HEK293 (cell line): ENCODE data around the gene CDK5R1.
A peak's percentile ranks its signal among the peaks of the same experiment; 100 is the strongest.

ENCODE experiments used
- CTCF ChIA-PET: fragments of 350-600 bp; formaldehyde crosslinking; extraction: SDS; loops from one replicate; lab custom pipeline; 2021; ENCODE audit warnings: antibody characterized with exemption; lab: Yijun Ruan, JAX
- POLR2A ChIA-PET: fragments of 300-600 bp; formaldehyde crosslinking; extraction: SDS; loops from one replicate; lab custom pipeline; 2020; ENCODE audit warnings: antibody characterized with exemption, inconsistent platforms; lab: Yijun Ruan, JAX
- H3K27ac ChIP-seq: fragments of 200-500 bp; sonication (Bioruptor generic); 2 replicates; pipeline ENCODE4 v1.5.1; 2014; ENCODE audit warnings: low read depth, low read length, control low read depth, inconsistent platforms; ENCODE audit errors: extremely low read depth
- H3K36me3 ChIP-seq, 2 experiments: fragments of 200-500 bp in 1 of 2; sonication (Bioruptor generic) in 1 of 2; 1 replicate in 1 of 2; 2 replicates in 1 of 2; pipeline ENCODE4 v1.5.1; 2014 to 2017; ENCODE audit warnings: inconsistent platforms in 2 of 2, low read length in 2 of 2; ENCODE audit not compliant: control insufficient read depth in 2 of 2, insufficient read depth in 1 of 2
- H3K4me1 ChIP-seq: fragments of 200-500 bp; sonication (Bioruptor generic); 2 replicates; pipeline ENCODE4 v1.5.1; 2014; ENCODE audit warnings: mild to moderate bottlenecking, low read length, inconsistent platforms; ENCODE audit not compliant: control insufficient read depth, insufficient read depth
- H3K4me3 ChIP-seq: 2 replicates; pipeline ENCODE4 v1.5.1; 2011; ENCODE audit warnings: low read depth, mild to moderate bottlenecking, control low read depth, low read length, moderate library complexity
- H3K9me3 ChIP-seq: fragments of 200-500 bp; sonication (Bioruptor generic); 2 replicates; pipeline ENCODE4 v1.5.1; 2014; ENCODE audit warnings: low read depth, low read length, inconsistent platforms; ENCODE audit not compliant: control insufficient read depth, insufficient read depth
- EGR2 ChIP-seq: fragments of 450-650 bp; formaldehyde crosslinking; IDR thresholded peaks from 2 replicates; pipeline ENCODE4 v1.5.1; 2016; ENCODE audit warnings: low read depth, missing biosample characterization, missing genetic modification characterization
- HOXD13 ChIP-seq: sonication (generic); formaldehyde crosslinking; IDR thresholded peaks from 2 replicates; pipeline ENCODE4 v1.8.0; 2022; ENCODE audit warnings: missing genetic modification reagents, borderline replicate concordance
- PRDM1 ChIP-seq: fragments of 450-650 bp; formaldehyde crosslinking; IDR thresholded peaks from 2 replicates; pipeline ENCODE4; 2016; ENCODE audit warnings: missing biosample characterization, missing genetic modification characterization
- SCRT2 ChIP-seq: fragments of 450-650 bp; formaldehyde crosslinking; IDR thresholded peaks from 2 replicates; pipeline ENCODE4 v1.5.1; 2016; ENCODE audit warnings: missing biosample characterization, missing genetic modification characterization
- ZBTB17 ChIP-seq: fragments of 450-650 bp; formaldehyde crosslinking; IDR thresholded peaks from 2 replicates; pipeline ENCODE4 v1.5.1; 2016; ENCODE audit warnings: missing biosample characterization, missing genetic modification characterization
- ZFHX2 ChIP-seq: fragments of 450-650 bp; formaldehyde crosslinking; conservative IDR thresholded peaks from 2 replicates; pipeline ENCODE4 v1.5.1; 2016; ENCODE audit warnings: missing biosample characterization, missing genetic modification characterization
- ZIC2 ChIP-seq: fragments of 450-650 bp; formaldehyde crosslinking; IDR thresholded peaks from 2 replicates; pipeline ENCODE4 v1.5.1; 2016; ENCODE audit warnings: missing biosample characterization, missing genetic modification characterization
- ZNF10 ChIP-seq: fragments of 450-650 bp; formaldehyde crosslinking; IDR thresholded peaks from 2 replicates; pipeline ENCODE4 v1.5.1; 2017; ENCODE audit warnings: missing biosample characterization, missing genetic modification characterization
- ZNF155 ChIP-seq: fragments of 450-650 bp; formaldehyde crosslinking; IDR thresholded peaks from 2 replicates; pipeline ENCODE4 v1.5.1; 2016; ENCODE audit warnings: missing biosample characterization, missing genetic modification characterization
- ZNF157 ChIP-seq: fragments of 450-650 bp; formaldehyde crosslinking; IDR thresholded peaks from 2 replicates; pipeline ENCODE4 v1.5.1; 2016; ENCODE audit warnings: missing biosample characterization, missing genetic modification characterization
- ZNF2 ChIP-seq: fragments of 450-650 bp; formaldehyde crosslinking; IDR thresholded peaks from 2 replicates; pipeline ENCODE4 v1.5.1; 2016; ENCODE audit warnings: missing biosample characterization, missing genetic modification characterization
- ZNF423 ChIP-seq: fragments of 450-650 bp; formaldehyde crosslinking; IDR thresholded peaks from 2 replicates; pipeline ENCODE4 v1.5.1; 2016; ENCODE audit warnings: missing biosample characterization, missing genetic modification characterization
- ZNF530 ChIP-seq: fragments of 450-650 bp; formaldehyde crosslinking; IDR thresholded peaks from 2 replicates; pipeline ENCODE4 v1.5.1; 2016; ENCODE audit warnings: low read depth, missing biosample characterization, missing genetic modification characterization
- ZNF701 ChIP-seq: fragments of 450-650 bp; formaldehyde crosslinking; IDR thresholded peaks from 2 replicates; pipeline ENCODE4 v1.5.1; 2016; ENCODE audit warnings: missing biosample characterization, missing genetic modification characterization
- ZNF76 ChIP-seq: fragments of 450-650 bp; formaldehyde crosslinking; IDR thresholded peaks from 2 replicates; pipeline ENCODE4; 2016; ENCODE audit warnings: low read depth, missing biosample characterization, missing genetic modification characterization, borderline replicate concordance
- TF ChIP-seq, protein P1 (sequence below): fragments of 450-650 bp; formaldehyde crosslinking; IDR thresholded peaks from 2 replicates; pipeline ENCODE4 v1.5.1; 2016; ENCODE audit warnings: missing biosample characterization, missing genetic modification characterization
- TF ChIP-seq, protein P2 (sequence below): fragments of 450-650 bp; formaldehyde crosslinking; IDR thresholded peaks from 2 replicates; pipeline ENCODE4; 2016; ENCODE audit warnings: missing biosample characterization, missing genetic modification characterization
- TF ChIP-seq, protein P3 (sequence below): fragments of 450-650 bp; formaldehyde crosslinking; IDR thresholded peaks from 2 replicates; pipeline ENCODE4 v1.5.1; 2016; ENCODE audit warnings: missing biosample characterization, missing genetic modification characterization, borderline replicate concordance
- TF ChIP-seq, protein P4 (sequence below): fragments of 450-650 bp; formaldehyde crosslinking; IDR thresholded peaks from 2 replicates; pipeline ENCODE4 v1.5.1; 2016; ENCODE audit warnings: missing biosample characterization, missing genetic modification characterization

CDK5R1 gene

DNA sequence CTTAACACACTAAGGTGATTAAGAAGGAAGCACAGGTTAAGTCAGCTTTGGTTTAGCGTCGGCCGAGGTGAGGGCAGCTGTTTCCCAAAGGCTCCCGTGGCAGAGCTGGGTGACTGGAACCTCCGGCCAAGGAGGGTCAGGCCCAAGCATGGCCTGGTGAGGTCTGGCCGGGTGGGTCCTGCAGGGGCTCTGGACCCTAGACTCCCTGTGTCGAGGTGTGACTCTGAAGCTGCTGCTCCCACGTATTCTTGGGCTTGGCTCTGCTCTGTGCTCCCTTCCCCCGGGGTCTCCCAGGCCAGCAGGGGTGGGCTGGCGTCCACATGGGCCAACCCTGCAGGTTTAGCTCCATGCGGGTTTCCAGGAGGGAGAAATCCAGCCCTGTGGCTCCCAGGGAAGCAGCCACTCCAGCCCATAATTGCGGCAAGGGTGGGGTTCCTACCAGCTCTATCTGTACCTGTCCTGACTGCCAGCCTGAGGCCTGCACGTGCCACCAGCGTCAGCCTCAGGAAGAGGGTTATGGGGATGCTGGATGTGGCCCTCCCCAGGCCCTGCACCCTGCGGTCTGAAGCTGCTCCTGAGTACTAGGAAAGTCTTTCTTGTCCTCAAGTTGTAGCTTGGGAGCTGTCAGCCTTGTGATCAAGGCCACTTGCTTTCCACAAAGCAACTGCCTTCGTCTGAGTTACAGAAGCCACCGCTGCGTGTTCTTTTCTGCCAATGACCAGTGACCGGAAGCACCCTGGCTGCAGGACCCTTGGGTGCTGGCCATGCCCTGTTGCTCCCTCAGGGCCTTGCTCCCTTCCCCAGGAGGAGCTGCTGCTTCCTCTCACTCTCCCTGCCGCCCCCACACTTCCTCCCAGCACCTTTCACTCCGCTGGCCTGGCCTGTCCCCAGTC lies 4.8 kb downstream of the CDK5R1 start:
- Histone ChIP-seq H3K9me3 (no peaks in the 10 kb centered on the region), H3K4me1 (peaks cover 27% of the 10 kb centered on the region), H3K27ac (peak overlapping the region; percentile 8; the same call in 1 of the 2 replicates), H3K4me3 (no peak overlapping the region), H3K36me3 (peaks cover 3 to 31% of the 10 kb centered on the region in 2 experiments; a peak in 2 of 3 replicates)
- TF ChIP-seq, protein P1, sequence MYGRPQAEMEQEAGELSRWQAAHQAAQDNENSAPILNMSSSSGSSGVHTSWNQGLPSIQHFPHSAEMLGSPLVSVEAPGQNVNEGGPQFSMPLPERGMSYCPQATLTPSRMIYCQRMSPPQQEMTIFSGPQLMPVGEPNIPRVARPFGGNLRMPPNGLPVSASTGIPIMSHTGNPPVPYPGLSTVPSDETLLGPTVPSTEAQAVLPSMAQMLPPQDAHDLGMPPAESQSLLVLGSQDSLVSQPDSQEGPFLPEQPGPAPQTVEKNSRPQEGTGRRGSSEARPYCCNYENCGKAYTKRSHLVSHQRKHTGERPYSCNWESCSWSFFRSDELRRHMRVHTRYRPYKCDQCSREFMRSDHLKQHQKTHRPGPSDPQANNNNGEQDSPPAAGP (tag by site-specific recombination): 0 out of 2 replicates have a peak, but pooled peaks have one; percentile 12
- TF ChIP-seq EGR2: peak; percentile 56
- TF ChIP-seq, protein P2, sequence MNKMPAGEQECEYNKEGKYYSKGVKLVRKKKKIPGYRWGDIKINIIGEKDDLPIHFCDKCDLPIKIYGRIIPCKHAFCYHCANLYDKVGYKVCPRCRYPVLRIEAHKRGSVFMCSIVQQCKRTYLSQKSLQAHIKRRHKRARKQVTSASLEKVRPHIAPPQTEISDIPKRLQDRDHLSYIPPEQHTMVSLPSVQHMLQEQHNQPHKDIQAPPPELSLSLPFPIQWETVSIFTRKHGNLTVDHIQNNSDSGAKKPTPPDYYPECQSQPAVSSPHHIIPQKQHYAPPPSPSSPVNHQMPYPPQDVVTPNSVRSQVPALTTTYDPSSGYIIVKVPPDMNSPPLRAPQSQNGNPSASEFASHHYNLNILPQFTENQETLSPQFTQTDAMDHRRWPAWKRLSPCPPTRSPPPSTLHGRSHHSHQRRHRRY (tag by site-specific recombination): no peak
- TF ChIP-seq ZNF10 (tag by site-specific recombination): no peak
- TF ChIP-seq ZIC2: peak; percentile 33; the same call in 1 of the 2 replicates
- TF ChIP-seq, protein P3, sequence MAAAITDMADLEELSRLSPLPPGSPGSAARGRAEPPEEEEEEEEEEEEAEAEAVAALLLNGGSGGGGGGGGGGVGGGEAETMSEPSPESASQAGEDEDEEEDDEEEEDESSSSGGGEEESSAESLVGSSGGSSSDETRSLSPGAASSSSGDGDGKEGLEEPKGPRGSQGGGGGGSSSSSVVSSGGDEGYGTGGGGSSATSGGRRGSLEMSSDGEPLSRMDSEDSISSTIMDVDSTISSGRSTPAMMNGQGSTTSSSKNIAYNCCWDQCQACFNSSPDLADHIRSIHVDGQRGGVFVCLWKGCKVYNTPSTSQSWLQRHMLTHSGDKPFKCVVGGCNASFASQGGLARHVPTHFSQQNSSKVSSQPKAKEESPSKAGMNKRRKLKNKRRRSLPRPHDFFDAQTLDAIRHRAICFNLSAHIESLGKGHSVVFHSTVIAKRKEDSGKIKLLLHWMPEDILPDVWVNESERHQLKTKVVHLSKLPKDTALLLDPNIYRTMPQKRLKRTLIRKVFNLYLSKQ (tag by site-specific recombination): no peak
- TF ChIP-seq ZFHX2 (tag by site-specific recombination): peak; percentile 68
- no peak for TF ChIP-seq ZNF76 (tag by site-specific recombination)
- TF ChIP-seq SCRT2 (tag by site-specific recombination): 0 out of 2 replicates have a peak, but pooled peaks have one; percentile 13
- peak; percentile 60; the same call in 1 of the 2 replicates for TF ChIP-seq ZBTB17 (tag by site-specific recombination)
- peak; percentile 65; the same call in 1 of the 2 replicates for TF ChIP-seq ZNF423
- TF ChIP-seq ZNF2 (tag by site-specific recombination): no peak
- TF ChIP-seq, protein P4, sequence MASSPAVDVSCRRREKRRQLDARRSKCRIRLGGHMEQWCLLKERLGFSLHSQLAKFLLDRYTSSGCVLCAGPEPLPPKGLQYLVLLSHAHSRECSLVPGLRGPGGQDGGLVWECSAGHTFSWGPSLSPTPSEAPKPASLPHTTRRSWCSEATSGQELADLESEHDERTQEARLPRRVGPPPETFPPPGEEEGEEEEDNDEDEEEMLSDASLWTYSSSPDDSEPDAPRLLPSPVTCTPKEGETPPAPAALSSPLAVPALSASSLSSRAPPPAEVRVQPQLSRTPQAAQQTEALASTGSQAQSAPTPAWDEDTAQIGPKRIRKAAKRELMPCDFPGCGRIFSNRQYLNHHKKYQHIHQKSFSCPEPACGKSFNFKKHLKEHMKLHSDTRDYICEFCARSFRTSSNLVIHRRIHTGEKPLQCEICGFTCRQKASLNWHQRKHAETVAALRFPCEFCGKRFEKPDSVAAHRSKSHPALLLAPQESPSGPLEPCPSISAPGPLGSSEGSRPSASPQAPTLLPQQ (tag by site-specific recombination): no peak
- peak; percentile 94 for TF ChIP-seq PRDM1 (tag by site-specific recombination)
- TF ChIP-seq ZNF701 (tag by site-specific recombination): no peak
- CTCF ChIA-PET: interaction anchor here (0.5 to 1.4 kb wide), 6 partner anchors 8 to 277 kb away, joined by 3 to 5 read pairs (median 3); no protein-coding TSS in a partner anchor
- POLR2A ChIA-PET: interaction anchor here (0.7 to 0.9 kb wide), 2 partner anchors 9 to 47 kb away, joined by 3 read pairs; partner anchors contain the start of gene PSMD11

DNA sequence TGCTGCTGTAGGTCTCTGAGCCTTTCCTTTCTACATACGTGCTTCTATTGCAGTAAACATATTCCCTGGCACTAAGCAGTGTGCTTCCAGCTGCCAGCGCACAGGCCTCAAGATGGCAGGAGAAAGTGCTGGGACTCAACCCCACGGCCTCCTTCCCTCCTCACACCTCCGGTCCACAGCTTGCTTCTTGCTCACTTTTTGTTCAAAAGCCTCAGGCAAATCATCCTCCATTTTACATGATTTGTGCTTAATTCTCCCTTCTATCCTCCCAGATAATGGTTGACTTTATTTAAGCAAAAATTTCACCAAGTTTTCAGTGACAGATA lies 5.4 kb downstream of the CDK5R1 start:
- Histone ChIP-seq H3K36me3 (peaks cover 3 to 31% of the 10 kb centered on the region in 2 experiments; a peak in 2 of 3 replicates), H3K4me3 (no peak overlapping the region), H3K27ac (no peak overlapping the region), H3K9me3 (no peaks in the 10 kb centered on the region), H3K4me1 (peaks cover 27% of the 10 kb centered on the region)
- CTCF ChIA-PET: interaction anchor here (1.2 kb wide), 1 partner anchor 49 kb away, joined by 3 read pairs; no protein-coding TSS in a partner anchor
- TF ChIP-seq ZNF530 (tag by site-specific recombination) (no peak), HOXD13 (CRISPR knock-in tag) (no peak), ZNF157 (tag by site-specific recombination) (no peak), ZNF155 (tag by site-specific recombination) (no peak)
- POLR2A ChIA-PET: interaction anchor here (0.7 to 0.9 kb wide), 2 partner anchors 21 to 48 kb away, joined by 3 read pairs; partner anchors contain the start of gene PSMD11
